Activated CD8-positive, alpha-beta memory T cell treated with anti-CD3 and anti-CD28 coated beads, Interleukin-2, amount 50 U/mL, for 48 hours (primary cell): ENCODE results near the gene PLA2G2F.

Experiments used
- DNase-seq: peaks from one replicate; pipeline ENCODE4 v3.0.0-alpha.2; 2020

The PLA2G2F gene, protein sequence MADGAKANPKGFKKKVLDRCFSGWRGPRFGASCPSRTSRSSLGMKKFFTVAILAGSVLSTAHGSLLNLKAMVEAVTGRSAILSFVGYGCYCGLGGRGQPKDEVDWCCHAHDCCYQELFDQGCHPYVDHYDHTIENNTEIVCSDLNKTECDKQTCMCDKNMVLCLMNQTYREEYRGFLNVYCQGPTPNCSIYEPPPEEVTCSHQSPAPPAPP

DNA sequence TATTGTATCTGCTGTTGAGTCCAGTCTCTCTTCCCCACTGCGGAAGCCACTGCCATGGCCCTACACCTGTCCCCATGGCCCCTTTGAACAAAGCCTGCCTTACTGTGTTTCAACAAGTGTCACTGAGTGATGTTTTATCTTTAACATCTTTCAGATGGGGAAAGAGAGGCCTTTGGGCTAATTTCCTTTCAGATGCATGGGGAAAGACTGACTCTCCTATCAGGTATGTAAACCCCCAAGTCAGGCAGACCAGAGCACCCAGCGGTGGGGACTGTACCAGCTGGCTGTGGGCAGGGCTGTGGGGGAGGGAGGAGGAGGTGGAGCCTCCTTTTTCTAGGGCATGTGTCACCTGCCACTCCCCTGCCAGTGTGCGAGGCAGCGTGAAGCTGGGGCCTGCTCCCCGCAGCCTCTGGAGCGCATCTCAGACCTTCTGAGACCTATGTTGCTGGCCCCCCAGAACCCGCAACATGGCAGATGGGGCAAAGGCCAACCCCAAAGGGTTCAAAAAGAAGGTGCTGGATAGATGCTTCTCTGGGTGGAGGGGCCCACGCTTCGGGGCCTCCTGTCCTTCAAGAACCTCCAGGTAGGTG lies at the start of gene PLA2G2F:
Gene PLA2G2F (plus strand): TSS at position 363 of the 590 bp plus-strand sequence. CDS start 105 bp downstream, at position 468.
- DNase-seq = no peak

DNA sequence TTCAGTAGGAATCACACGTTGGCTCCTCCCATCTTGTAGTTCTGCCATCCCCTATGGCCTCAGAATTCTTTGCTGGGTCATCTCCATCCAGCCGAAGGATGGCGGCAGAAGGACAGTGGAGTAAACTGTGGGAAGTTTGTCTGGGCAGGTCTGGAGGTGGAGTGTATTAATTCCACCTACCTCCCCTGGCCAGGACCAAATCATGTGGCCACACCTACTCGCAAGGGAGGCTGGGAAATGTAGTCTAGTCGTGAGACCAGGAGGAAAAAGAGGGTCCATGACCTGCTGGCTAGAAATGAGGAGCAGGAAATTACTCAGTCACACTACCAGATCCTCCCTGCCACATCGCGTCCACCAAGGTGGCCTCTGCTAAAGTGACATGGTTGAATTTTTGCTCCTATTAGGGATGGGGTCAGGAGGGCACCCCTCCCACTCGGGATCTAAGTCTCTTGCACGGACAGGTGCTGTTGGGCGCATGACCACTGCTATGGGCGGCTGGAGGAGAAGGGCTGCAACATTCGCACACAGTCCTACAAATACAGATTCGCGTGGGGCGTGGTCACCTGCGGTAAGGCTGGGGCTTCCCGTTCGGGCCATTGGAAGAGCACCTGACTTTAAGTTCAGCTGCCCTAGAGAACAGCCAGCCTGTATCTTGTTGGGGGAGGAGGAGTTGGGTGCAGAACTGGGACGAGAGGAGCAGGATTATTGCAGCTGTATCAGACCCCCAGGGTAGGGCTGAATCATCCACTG lies 49.6 kb upstream of the PLA2G2F start:
- DNase-seq = no peak

DNA sequence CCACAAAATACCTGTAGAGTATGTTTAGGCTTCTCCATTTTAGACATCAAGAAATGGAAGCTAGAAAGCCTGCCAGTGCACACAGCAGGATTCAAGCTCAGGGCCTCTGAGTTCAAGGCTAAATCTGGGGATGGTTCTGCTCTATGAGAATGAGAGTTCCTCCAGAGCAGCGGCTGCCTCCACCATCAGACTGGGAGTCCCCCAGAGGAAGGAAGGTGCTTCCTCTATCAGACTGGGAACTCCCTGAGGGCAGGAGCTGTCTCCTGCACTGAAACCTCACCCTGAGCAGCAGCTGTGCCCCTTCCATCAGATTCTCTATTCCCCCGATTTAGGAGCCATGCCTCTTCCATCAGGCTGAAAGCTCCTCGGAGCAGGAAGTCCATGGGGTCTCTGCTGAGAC lies 49.0 kb upstream of the PLA2G2F start:
- DNase-seq = no peak

DNA sequence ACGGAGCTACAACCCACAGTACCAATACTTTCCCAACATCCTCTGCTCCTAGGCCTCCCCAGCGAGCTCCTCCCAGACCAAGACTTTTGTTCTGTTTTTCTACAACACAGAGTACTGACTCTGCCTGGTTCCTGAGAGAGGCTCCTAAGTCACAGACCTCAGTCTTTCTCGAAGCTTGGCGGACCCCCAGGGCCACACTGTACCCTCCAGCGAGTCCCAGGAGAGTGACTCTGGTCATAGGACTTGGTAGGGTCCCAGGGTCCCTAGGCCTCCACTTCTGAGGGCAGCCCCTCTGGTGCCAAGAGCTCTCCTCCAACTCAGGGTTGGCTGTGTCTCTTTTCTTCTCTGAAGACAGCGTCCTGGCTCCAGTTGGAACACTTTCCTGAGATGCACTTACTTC lies 48.5 kb upstream of the PLA2G2F start:
- no peak for DNase-seq

DNA sequence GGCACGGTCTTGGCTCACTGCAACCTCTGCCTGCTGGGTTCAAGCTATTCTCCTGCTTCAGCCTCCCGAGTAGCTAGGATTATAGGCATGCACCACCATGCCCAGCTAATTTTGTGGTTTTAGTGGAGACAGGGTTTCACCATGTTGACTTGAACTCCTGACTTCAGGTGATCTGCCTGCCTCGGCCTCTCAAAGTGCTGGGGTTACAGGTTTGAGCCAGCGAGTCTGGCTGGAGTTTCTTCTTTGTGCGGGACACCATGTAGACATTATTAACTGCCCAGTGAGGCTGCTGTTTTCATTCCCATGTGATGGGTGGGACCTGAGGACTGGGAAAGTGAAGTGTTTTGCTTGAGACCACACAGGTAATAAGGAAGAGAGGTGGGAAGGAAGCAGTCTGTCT lies 45.8 kb upstream of the PLA2G2F start:
- no peak for DNase-seq

DNA sequence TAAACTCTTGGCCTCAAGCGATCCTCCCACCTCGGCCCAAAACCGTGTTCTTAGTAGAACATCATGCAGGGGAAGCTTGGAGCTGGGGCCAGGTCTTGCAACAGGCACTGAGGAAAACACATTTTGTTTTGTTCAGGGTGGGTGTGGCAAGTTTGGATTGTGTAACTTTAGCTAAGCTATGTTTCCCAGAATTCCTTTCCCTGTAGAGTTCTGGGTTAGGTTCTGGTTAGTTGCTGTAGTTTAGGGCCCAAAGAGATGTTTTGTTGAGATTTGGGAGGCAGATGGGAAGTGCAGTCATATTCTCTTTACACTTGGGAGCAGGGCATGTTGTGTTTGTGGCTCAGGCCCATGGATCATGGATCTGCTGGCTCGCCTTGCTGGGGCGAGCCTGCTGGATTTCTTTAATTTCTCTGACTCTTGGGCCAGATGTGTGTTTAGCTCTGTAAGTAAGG lies 45.2 kb upstream of the PLA2G2F start:
- no peak for DNase-seq

DNA sequence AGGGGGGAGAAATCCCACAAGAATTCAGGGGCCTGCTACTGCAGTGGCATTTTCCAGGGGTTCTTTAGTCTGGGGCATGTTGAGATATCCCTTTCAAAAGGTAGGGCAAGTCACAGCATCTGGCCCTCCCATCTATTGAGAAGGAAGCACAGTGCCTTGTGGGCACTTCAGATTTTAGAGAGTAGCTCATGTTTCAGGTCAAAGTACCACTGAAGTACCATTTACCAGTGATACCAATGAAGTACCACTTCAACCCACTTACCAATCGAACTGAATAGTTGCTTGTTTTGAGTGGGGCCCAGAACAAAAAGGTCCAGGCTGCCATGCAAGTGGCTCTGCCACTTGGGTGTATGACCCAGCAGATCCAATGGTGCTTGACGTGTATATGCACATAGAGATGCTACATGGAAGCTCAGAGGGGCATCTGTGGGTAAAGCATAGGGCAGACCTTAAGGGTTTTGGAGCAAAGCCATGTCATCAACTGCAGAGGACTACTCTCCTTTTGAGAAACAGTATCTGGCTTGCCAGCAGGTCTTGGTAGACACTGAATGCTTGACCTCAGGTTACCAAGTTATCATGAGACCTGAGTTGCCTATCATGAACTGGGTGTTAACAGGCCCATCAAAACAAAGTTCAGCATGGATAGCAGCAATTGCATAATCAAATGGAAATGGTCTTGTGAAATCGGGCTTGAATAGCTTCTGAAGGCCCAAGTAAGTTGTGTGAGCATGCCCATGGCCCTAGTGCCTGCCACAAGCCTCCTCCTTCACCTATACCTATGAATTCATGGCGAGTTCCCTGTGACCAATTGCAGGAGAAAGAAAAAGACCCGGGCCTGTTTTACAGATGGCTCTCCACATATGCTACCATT lies 43.3 kb upstream of the PLA2G2F start:
- no peak for DNase-seq

DNA sequence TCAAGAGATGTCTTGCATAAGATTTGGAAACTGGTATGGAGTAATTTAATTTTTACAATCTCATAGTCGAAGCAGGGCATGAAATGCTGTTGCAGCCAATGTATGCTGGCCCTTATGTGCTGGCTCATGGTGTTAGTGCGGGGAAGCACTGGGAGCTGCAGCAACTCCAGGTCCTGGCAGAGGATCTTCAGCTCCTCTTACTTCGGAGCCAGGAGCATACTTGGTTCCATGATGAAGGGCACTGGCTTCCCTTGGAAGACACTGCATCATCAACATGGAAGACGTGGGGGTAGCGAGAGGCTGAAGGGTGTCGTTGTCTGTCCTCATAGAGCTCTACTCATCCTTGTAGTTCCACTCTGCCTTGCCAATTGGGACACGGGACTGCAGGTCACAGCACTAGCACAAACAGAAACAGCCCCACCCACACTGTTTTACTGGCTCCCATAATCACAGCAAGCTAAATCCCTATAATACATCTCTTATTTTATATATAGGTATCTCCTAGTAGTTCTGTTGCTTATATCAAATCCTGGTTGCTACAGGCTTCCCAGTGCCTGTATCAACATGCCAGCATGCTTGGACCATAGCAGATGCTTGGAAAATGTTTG lies 42.2 kb upstream of the PLA2G2F start:
- DNase-seq = no peak

DNA sequence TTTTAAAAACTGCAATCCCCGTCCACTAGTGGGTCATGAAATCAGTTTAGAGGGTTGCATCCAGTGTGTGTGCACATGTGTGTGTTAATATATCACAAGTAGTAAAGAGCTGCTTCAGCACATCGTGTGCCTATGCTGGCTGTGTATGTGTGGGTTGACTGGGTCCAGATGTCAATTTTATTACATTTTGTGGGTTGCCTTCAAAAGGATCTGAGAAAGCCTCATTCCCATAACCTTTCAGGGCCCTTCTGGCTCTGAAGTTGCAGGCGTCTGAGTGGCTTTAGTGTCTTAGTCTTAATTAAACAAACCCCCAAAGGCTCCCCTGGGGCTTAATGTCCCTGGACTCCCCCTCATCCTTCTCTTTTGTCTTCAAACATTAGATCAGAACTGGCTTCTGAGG lies 39.6 kb upstream of the PLA2G2F start:
- DNase-seq = no peak

DNA sequence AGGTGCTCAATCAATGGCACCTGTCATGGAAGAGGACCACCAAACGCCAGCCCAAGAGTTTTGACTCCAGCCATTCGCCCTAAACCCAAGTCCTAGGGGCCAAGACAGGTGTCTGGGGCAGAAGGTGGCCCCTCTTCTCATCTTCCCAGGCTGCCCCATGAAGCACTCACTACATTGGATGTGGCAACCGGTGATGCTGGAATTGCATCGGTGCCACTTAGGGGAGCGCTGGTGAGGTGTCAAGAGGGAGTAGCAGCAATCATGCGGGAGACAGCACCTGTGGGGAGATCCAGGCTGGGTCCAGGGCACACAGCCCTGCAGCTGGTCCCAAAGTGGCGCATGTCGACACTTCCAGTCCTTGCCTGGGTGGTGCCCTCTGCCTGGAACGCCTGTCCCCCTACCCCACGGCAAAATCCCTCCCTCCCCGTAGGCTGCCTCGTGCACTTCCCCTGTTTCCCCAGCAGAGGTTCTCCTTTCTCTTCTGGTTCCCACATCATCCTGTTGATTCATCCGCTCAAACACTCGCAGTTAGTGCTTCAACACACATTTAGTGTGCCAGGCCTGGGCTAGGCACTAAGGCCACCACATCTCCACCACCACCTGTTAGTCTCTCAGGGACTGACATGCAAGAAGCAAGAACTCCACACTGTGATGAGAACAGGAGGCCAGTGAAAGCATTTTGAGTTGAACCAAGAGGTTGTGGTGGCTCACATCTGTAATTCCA lies 38.3 kb upstream of the PLA2G2F start:
- DNase-seq = peak; percentile 54

DNA sequence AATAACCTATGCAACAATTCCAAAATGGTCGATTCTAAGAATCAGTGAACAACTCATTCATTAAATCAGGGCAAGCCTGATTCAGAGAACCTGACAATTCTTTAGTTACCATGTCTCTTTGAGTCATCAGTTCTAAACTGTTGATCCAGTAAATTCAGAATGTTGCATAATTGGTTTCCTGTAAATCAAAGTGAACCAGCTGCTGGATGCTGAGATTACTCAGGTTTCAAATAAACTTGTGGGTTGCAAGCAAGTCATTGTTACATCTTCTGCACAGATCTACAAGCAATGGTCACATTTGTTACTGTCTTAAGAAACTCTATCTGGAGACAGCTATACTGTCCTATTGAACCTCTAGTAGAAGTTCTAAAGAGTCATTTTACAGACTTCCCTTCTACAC lies 36.2 kb upstream of the PLA2G2F start:
- no peak for DNase-seq

DNA sequence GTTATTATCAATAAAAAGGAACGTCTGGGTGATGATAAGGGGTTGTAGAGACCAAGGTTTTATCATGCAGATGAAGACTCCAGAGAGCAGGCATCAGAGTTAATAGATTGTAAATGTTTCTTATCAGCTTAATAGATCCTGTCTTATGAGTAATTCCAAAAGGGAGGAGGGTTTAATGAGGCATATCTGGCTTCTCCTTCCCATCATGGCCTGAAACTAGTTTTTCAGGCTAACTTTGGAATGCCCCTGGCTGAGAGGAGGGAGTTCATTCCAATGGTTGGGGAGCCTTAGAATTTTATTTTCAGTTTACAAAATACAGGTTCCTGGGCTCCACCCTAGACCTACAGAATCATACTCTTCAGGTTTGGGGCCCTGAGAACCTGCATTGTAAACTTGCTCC lies 33.3 kb upstream of the PLA2G2F start:
- DNase-seq = no peak

DNA sequence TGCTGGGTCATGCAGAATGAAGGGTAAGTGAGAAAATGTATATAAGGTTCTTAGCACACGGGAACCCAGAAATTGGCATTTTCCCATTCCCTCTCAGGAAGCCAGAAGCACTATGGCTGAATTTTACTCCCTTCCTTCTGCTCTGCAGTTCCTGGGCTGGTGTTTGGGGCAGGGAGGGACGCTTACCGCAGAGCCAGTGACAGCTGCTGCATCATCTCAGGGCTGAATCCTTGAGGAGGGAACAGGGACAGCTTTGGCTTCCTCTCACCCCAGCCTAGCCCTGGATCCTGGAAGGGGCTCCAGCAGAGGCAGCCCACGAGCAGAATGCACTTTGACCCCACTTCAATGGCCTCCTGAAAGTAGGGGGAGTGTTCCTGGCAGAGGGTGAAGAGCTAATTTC lies 31.8 kb upstream of the PLA2G2F start:
- no peak for DNase-seq

DNA sequence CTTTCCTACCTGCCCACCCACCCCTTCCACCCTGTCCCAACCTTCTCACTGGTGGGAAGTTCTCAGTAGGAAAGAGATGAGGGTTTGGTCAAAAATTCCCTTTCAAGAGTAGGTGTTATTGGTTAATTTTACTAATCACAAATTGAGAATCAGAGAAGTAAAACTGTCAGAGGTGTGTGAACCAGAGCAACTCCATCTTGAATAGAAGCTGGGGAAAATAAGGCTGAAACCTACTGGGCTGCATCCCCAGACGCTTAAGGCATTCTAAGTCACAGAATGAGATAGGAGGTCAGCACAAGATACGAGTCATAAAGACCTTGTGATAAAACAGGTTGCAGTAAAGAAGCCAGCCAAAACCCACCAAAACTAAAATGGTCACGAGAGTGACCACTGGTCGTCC lies 31.3 kb upstream of the PLA2G2F start:
- no peak for DNase-seq

DNA sequence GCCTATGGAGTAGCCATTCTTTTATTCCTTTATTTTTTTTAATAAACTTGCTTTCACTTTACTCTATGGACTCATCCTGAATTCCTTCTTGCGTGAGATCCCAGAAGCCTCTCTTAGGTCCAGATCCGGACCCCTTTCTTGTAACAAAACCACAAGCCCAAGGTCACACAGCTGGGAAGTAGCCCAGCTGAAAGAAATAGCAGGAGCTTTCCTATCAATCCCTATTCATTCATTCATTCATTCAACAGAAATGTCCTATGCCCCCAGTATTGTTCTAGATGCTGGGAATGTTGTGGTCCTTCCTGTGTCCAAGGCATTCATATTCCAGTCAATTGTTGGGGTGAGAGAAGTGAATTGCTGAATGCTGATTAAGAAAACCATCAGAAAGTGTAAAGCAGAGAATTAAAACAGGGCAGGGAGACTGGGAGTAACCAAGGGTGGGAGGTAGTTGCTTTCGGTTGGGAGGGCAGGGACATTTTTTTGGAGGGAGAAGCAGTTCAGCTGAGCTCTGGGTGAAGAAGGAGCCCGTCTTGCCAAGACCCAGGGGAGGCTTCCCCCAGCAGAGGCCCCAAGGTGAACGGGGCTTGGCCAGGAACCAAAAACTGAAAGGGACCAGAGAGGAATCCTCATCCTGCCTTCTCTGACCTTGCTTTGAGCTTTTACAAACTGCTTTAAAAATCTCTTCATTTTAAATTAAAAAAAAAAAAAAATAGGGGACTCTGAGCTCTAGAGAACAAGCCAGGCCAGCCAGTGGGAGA lies 30.6 kb upstream of the PLA2G2F start:
- no peak for DNase-seq

DNA sequence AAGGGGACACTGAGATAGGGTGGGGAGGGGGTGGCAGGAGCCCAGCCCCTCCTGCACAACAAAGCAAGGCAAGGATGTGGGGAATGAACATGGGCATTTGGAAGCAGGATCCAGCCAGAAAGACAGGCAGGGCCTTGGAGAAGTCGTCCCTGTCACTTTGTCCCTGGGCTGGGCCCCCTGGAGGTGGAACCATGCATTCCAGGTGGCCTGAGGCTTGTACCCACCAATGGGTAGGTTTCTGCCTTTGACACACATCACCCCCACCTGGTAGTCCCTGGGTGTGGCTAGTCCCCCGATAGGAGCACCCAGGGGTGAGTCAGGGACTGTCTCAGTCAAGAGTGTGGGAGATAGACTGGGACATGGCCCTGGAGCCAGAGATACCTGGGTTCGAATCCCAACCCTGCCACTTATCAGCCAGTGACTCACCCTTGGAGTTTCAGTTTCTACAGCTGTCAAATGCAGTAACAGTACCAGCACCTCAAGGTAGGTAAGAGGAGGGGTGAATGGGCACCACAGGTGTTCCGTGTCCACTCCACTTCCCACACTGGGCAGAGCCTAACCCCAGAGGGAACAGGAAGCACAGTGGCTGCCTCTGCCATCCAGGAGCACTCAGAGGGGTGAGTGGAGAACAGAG lies 29.8 kb upstream of the PLA2G2F start:
- DNase-seq = no peak

DNA sequence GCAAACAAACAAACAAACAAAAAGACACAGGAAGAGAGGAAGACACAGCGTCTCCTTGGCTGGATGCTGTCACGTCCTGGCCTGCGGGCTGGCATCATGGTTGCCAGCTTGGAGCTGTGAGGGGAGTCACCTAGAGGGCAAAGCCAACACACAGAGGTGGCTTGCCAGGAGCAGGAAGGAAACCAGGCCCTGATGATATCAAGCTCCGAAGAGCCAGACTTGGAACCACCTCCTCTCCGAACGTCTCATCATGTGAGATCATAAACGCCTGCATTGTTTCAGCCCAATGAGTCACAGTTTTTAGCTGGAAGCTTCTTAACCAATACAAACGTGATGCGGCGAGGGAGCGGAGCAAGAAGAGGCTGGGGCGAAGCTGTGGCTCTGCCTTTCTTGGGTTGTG lies 28.4 kb upstream of the PLA2G2F start:
- DNase-seq = no peak

DNA sequence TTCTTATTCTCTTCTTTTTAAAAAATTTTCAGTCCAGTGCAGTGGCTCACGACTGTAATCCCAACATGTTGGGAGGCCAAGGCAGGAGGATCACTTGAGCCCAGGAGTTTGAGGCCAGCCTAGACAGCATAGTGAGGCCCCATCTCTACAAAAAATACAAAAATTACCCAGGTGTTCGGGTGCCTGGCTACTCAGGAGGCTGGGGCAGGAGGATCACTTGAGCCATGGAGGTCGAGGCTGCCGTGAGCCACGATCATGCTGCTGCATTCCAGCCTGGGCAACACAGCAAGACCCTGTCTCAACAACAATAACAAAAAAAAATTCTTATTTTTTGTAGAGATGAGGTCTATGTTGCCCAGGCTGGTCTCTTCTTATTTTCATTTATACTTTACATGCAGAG lies 27.7 kb upstream of the PLA2G2F start:
- no peak for DNase-seq

DNA sequence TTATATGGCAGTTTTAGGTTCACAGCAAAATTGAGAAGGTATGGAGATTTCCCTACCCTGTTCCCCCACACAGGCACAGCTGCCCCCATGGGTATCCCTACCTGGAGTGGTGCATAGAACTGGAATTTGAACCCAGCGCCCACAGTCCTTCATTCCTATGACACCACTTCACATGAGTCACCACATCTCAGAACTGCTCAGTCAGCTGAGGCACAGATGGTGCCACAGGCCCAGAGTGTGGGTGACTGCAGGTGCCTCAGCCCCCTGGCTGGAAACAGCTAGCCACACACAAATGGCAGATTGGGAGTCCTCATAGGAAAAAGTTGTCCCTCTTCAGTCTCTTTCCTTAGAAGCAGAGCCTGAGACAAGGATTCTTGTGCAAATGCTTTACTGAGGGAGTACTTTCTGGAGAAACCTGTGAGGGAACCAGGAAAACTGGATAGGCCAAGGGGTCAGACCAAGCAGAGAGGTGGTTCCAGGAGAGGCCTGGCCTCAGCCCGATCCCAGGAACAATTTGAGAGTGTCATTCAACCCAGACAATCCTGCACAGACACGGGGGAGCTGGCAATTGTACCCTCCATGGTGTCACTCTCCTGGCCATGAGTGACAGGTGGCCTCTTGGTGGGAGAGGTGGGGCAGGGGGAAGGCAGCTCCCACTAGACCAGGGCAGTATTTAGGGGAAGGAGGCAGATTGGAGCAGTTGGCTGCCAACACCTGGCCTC lies 26.7 kb upstream of the PLA2G2F start:
- no peak for DNase-seq

DNA sequence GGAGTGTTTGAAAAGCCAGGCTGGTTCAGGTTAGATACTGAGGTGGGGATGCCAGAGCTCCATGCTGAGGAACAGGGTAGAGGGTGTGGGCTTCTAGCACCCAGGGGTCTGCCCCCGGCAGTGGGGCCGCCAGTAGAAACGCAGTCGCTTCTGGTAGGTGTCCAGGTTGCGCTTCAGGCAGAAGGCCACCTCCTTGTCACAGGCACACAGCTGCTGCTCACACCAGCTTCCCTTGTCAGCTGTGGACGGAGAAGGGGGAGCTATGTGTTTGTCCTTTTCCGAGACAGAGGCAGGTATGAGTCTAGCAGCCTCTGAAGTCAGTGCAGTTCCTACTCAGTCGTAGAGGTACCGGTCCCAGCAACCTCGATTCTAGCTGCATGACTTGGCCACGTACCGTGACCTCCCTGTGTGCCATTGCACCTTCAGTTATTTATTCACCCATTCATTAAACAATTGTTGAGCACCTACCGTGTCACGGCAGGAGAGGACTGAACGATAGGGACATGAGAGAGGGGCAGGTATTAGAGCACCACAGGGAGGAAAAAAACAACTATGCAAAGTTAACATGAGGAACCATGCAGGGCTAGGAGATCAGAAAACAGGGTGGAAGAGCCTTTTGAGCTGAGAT lies 25.0 kb upstream of the PLA2G2F start:
- no peak for DNase-seq
